ENCODE data around the gene MCU. TPM values are rescaled to one million over a fixed set of nuclear protein-coding genes. Genes with fewer than 3 reads are reported as not detected.

The MCU gene
- total and polyA plus RNA-seq, 2 experiments from 2014 or later: 31.6 to 41.7 TPM

DNA sequence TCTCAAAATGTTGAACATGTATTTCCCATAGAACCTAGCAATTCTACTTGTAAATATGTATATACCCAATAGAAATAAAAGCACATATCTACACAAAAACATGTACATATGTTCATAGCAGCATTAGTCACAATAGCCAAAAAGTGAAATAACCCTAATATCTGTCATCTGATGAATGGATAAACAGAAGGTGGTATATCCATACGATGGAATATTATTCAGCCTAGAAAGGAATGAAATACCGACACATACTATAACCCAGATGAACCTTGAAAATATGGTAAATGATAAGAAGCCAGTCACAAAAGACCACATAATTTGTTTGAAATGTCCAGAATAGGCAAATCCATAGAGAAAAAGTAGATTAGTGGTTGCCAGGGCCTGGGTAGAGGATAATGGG is 87.9 kb downstream of the MCU start:
- Histone ChIP-seq H3K9me2 (replicated peaks; ENCODE audit: insufficient read depth) (no peaks in the 10 kb centered on the region), H2AFZ (no peak overlapping the region), H3K4me1 (ENCODE audit: insufficient read depth) (peaks cover 3% of the 10 kb centered on the region), H3K79me2 (peaks cover 25% of the 10 kb centered on the region), H4K20me1 (ENCODE audit: insufficient read depth, poor library complexity, severe bottlenecking) (no peaks in the 10 kb centered on the region), H3K9me3 (ENCODE audit: low read depth) (no peaks in the 10 kb centered on the region), H3K36me3 (replicated peaks; ENCODE audit: insufficient read depth, low read depth) (no peaks in the 10 kb centered on the region), H3K27ac (no peak overlapping the region), H3K27me3 (no peaks in the 10 kb centered on the region), H3K4me3 (no peak overlapping the region), H3K4me2 (no peak overlapping the region)
- 100% methylated on average over 2 of the region's 2 CpGs for WGBS (ENCODE audit: low lambda C conversion rate, missing lambda C conversion rate)
- TF ChIP-seq EZH2phosphoT487 (IDR thresholded peaks at IDR 0.05; ENCODE audit: low read depth, severe bottlenecking, unreplicated experiment) (no peak), EZH2 (IDR thresholded peaks at IDR 0.05; ENCODE audit: borderline replicate concordance) (no peak)
- TF ChIP-seq, protein P1, sequence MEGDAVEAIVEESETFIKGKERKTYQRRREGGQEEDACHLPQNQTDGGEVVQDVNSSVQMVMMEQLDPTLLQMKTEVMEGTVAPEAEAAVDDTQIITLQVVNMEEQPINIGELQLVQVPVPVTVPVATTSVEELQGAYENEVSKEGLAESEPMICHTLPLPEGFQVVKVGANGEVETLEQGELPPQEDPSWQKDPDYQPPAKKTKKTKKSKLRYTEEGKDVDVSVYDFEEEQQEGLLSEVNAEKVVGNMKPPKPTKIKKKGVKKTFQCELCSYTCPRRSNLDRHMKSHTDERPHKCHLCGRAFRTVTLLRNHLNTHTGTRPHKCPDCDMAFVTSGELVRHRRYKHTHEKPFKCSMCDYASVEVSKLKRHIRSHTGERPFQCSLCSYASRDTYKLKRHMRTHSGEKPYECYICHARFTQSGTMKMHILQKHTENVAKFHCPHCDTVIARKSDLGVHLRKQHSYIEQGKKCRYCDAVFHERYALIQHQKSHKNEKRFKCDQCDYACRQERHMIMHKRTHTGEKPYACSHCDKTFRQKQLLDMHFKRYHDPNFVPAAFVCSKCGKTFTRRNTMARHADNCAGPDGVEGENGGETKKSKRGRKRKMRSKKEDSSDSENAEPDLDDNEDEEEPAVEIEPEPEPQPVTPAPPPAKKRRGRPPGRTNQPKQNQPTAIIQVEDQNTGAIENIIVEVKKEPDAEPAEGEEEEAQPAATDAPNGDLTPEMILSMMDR (IDR thresholded peaks at IDR 0.05; ENCODE audit: poor library complexity): no peak
- DNase-seq (ENCODE audit: low spot score): no peak

DNA sequence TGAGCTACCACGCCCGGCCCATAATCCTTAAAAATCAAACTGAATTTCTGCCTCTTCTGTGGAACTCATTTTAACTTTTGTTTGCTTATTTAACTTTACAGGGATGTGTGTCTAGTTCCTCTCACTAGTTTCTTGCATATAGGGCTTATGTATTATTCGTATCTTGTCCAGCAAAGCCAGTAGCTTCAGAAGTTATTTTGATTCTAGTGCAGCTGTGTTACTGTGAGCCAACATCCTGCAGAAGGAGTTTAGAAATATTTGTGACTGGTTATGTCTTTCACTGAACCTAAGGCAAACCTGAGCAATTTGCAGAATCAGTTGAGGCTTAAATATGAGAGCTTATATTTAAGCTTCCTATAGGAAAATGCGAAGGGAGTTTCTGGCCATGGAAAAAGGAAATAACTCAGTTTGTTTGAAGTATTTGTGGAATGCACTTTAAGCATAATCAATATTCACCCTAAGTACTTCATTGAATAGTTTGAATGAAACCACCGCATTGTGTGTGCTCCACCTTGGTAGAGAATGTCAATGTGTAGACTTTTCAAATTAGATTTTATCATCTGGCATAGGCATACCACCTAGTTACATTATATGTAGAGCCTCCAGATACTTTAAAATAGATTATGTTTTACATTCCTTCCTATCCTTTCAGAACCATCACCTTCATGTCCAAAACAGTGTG is 90.8 kb downstream of the MCU start:
- Histone ChIP-seq H3K4me2 (no peak overlapping the region), H3K79me2 (peaks cover 49% of the 10 kb centered on the region), H3K9me2 (replicated peaks; ENCODE audit: insufficient read depth) (no peaks in the 10 kb centered on the region), H3K36me3 (replicated peaks; ENCODE audit: insufficient read depth, low read depth) (no peaks in the 10 kb centered on the region), H3K9me3 (ENCODE audit: low read depth) (no peaks in the 10 kb centered on the region), H3K27ac (no peak overlapping the region), H3K4me3 (no peak overlapping the region), H4K20me1 (ENCODE audit: insufficient read depth, poor library complexity, severe bottlenecking) (no peaks in the 10 kb centered on the region), H3K4me1 (ENCODE audit: insufficient read depth) (peaks cover 3% of the 10 kb centered on the region), H2AFZ (no peak overlapping the region), H3K27me3 (no peaks in the 10 kb centered on the region)
- TF ChIP-seq, protein P1 (IDR thresholded peaks at IDR 0.05; ENCODE audit: poor library complexity): no peak
- no peak for DNase-seq (ENCODE audit: low spot score)
- 86% methylated on average over 5 of the region's 5 CpGs for WGBS (ENCODE audit: low lambda C conversion rate, missing lambda C conversion rate)

DNA sequence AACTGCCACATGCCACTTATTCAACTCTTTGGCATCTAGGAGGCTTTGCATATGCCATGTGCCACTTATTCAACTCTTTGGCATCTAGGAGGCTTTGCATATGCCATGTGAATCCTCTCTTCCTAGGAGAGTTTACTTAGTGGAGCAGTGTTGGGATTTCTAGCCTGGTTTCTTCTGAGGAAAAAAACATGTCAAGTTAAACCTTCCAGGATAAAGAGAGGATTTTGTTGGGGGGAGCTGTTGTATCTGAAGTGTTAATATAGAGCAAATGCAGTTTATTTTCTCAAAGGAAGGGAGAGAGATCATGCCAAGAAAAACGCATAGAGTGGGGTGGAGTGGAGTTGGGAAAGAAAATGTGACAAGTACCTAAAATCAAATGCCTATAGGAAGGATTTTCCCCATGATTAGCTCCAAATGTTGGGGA is 91.5 kb downstream of the MCU start:
- H3K4me1 ChIP-seq (ENCODE audit: insufficient read depth): peaks cover 3% of the 10 kb centered on the region
- no peak for DNase-seq (ENCODE audit: low spot score)
- H4K20me1 ChIP-seq (ENCODE audit: insufficient read depth, poor library complexity, severe bottlenecking): no peaks in the 10 kb centered on the region
- no peaks in the 10 kb centered on the region for H3K9me3 ChIP-seq (ENCODE audit: low read depth)
- no peak overlapping the region for H2AFZ ChIP-seq
- TF ChIP-seq EZH2 (IDR thresholded peaks at IDR 0.05; ENCODE audit: borderline replicate concordance) (no peak), EZH2phosphoT487 (IDR thresholded peaks at IDR 0.05; ENCODE audit: low read depth, severe bottlenecking, unreplicated experiment) (no peak)
- TF ChIP-seq, protein P1 (IDR thresholded peaks at IDR 0.05; ENCODE audit: poor library complexity): no peak
- no peak overlapping the region for H3K27ac ChIP-seq
- H3K9me2 ChIP-seq (replicated peaks; ENCODE audit: insufficient read depth): no peaks in the 10 kb centered on the region
- H3K36me3 ChIP-seq (replicated peaks; ENCODE audit: insufficient read depth, low read depth): no peaks in the 10 kb centered on the region
- whole genome bisulfite sequencing (ENCODE audit: low lambda C conversion rate, missing lambda C conversion rate): 64% methylated on average over 1 of the region's 1 CpG
- H3K27me3 ChIP-seq: no peaks in the 10 kb centered on the region
- H3K79me2 ChIP-seq: peaks cover 56% of the 10 kb centered on the region
- H3K4me3 ChIP-seq: no peak overlapping the region
- no peak overlapping the region for H3K4me2 ChIP-seq
